GM18868 (cell line): Measurements from ENCODE around the gene DNAH3.
"Not testable (repeated sequence)": the region's sequence is repeated elsewhere in the genome, so short reads cannot be mapped to it uniquely, and the experiment has no call there.

Experiments used
- ATAC-seq: cut with Tn5 transposase; IDR thresholded peaks from one replicate; pipeline ENCODE4 v1.9.1; 2021; ENCODE audit warnings: mild to moderate bottlenecking, moderate library complexity; ENCODE audit not compliant: unreplicated experiment

The DNAH3 gene

DNA sequence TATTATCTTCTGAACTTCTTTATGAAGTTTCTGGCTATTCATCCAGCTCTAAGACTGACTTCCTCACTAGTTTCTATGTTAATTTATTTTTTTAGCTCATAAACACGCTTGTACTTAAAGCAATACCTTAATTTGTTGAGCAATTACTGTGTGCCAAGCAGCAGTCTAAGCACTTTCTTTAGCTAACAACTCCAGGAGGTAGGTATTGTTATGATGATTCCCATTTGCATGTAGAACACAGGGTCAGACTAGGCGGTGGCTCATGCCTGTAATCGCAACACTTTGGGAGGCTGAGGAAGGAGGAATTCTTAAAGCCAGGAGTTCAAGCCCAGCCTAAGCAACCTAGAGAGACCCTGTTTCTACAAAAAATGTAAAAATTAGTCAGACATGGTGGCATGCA, 19.8 kb downstream of the DNAH3 start:
- ATAC-seq: no peak

DNA sequence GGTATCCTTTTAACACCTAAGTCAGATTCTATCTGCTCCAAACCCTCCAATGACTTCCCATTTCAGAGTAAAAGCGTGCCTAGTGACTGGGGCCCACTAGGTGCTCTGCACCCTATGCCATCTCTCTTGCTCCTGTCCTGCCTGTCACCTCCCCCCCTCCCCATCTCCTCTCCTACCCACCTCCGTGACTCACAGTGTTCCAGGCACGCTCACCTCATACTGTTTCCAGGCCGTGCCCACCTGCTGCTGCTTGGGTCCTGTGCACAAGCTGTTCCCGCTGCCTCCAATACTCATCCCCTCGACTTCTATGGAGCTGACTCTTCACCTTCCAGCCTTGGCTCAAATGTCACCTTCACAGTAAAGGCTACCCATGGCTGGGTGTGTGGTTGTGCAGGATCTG, 21.7 kb downstream of the DNAH3 start:
- ATAC-seq: no peak

GRCh38 chr16:21126518-21126917, 24.1 kb downstream of the DNAH3 start:
- no peak for ATAC-seq

DNA sequence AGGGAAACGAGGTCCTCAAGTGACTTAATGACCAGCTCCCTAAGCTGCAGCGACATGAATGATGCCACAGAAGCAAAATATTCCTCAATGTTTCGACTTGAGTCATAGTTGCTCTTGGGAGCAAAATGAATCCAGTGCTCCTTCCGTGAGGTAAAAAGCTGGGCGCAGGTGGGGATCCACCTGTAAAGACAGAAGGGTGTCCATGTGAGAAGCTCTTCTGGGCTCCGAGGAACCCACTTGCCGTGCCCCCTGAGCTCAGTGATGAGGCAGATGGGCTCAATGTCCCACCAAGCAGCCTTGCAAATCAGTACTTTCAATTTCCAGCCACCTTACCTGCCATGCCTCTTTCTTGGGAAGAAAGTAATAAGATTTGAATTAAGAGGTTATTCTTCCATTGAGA, 25.5 kb downstream of the DNAH3 start:
- no peak for ATAC-seq

DNA sequence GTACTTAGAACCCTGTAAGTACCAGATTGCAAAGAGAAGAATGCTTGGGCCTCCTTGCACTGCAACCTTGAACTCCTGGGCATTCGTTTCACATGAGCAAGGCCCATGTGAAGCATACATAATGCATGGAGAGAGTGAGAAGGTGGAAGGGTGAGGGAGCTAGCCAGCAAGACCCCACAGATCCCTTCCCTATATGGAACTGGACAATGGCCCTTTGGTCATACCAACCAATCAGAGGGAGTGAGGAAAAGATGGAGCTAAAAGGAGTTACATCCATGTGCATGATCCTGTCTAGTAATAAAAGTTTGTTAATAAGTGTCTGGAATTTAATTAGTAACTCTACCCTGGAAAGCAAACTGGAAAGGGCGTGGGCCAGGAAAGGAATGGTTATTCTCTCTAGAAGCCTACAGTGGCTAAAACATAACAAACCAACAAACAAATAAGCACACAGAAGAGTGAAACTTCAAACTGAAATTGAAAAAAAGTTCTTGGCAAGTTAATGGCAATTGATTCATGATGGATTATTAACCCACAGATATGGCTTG, 29.6 kb downstream of the DNAH3 start:
- no peak for ATAC-seq

DNA sequence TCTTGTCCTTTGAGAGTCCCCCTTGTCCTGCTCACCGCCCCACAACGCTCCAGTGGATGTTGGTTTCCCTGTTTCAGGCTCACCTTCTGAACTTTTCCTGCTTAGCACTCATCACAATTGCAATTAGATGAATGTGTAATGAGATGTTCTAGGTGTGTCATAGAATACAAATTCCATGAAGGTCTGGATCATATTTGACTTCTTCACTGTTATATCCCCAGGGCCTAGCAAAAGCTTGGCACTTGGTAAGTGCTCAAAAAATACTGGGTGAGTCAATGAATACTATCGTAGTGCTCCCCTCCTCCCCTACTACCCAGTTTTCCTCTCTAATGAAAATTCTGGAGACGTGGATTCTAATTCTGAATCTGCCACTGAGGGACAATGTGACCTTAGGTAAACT, 33.1 kb downstream of the DNAH3 start:
- ATAC-seq: no peak

- no peak for ATAC-seq
These were observed 34.4 kb downstream of the DNAH3 start for GRCh38 chr16:21116148-21116693.

DNA sequence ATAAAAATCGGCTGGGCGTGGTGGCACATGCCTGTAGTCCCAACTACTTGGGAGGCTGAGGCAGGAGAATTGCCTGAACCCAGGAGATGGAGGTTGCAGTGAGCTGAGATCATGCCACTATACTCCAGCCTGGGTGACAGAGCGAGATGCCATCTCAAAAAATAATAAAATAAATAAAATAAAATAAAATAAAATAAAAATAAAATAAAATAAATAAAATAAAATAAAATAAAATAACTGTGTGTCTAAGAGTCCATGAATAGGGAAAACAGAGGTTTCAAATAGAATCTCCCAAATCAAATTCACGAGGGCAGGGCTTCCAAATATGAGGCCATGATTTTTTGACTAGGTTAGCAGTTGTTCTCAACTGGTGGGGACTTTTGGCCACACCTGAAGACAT, 35.1 kb downstream of the DNAH3 start:
- ATAC-seq: not testable (repeated sequence)

DNA sequence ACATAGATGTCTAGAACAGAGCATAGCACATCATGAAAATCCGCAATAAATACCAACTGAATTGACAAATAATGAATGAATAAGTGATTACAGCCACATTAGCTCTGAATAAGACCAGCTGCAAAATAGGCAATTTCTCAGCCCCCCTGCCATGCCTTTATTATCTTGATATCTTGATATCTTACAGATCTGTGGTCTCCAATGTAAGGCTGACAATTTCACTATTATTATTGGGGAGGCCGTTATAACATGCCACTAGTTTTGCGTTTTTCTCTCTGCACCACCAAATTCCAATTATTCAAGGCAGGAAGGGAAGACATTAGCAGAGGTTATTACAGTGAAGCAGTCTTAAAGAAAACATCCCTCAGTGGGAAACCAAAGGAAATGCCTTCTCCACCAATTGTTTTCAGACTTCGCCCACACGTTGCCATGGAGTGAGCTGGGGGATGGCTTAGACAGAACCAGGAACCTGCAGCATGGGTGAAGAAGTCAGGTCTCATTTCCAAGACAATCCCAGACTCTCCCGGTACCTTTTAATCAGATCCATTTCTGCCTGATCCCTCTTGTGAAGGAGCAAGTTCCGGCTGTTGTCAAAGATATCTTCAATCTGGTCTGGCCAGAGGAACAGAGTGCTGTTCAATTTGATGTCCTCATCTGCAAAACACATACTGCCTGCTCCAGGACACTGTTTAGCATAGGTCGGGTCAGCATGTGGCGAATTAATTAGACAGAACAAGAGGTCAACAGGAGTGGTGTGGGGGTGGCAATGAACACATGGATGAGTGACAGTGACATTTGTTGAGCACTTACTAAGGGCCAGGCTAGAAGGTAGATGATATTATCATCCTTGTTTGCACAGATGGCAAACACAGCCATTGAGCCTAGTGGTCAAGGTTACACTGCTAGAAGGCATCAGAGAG, 46.4 kb downstream of the DNAH3 start:
- ATAC-seq: no peak

GRCh38 chr16:21101631-21102420, 48.8 kb downstream of the DNAH3 start:
- ATAC-seq: no peak

DNA sequence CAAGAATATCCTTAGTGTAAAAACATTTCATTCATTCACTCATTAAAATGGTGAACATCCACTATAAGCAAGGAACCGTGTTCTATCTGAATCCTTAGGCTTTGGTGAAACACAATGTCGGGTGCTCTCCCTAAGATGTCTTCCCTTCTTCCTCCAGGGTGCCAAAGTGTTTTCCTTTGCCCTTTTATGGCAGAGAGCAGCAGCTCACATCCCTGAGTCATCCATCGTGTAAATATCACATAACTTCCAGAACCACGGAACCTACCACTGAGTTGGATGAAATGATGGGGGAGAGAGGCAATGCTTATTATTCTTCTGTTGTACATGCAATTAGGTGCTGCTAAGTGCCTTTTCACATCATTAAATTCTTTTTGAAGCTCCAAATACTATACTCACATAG, 50.2 kb downstream of the DNAH3 start:
- no peak for ATAC-seq

DNA sequence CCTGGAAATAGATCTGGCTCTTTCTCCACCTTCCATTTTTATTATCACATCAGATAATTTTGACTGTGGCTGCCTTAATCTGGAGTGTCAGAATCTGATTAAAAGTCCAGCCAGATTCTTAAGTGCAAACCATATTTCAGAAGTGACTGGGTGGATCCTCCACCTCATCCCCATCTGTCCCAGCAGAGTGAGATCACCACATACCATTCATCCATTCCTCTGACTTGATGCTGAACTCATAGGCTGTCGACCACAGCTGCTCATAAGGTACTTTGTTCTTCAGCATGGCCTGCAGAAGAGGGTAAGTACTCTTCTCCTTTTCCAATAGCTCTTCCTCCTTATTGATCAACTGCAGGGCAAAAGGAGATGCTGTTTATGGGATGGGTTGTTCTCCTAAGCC, 53.5 kb downstream of the DNAH3 start:
- no peak for ATAC-seq

- ATAC-seq: not testable (repeated sequence)
These were observed 55.9 kb downstream of the DNAH3 start for GRCh38 chr16:21094719-21095118.

- ATAC-seq: no peak
These were observed 57.7 kb downstream of the DNAH3 start for GRCh38 chr16:21092951-21093350.

GRCh38 chr16:21088646-21089538, 61.8 kb downstream of the DNAH3 start:
- ATAC-seq: no peak

- ATAC-seq: no peak
These were observed 62.5 kb downstream of the DNAH3 start for GRCh38 chr16:21088143-21088542.

DNA sequence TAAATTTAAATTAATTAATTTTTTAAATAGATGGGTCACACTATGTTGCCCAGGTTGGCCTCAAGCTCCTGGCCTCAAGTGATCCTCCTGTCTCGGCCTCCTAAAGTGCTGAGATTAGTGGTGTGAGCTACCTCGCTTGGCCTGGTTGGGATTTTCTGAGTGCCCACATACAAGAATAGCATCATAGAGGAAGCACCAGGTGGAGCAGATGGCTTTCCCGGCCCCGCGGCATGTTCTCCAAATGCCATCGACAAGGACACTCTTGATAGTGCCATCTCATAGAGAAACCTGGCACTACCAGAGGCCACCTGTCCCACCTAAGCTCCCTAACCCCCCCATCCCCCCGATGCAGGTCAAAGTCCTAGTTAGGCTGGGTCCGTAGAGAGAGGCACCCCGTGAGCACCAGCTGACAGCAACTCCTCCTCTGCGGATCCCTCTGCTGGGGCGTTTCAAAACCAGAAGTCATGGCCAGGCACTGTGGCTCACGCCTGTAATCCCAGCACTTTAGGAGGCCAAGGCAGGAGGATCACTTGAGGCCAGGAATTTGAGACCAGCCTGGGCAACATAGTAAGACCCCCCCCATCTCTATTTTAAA, 65.9 kb downstream of the DNAH3 start:
- no peak for ATAC-seq

DNA sequence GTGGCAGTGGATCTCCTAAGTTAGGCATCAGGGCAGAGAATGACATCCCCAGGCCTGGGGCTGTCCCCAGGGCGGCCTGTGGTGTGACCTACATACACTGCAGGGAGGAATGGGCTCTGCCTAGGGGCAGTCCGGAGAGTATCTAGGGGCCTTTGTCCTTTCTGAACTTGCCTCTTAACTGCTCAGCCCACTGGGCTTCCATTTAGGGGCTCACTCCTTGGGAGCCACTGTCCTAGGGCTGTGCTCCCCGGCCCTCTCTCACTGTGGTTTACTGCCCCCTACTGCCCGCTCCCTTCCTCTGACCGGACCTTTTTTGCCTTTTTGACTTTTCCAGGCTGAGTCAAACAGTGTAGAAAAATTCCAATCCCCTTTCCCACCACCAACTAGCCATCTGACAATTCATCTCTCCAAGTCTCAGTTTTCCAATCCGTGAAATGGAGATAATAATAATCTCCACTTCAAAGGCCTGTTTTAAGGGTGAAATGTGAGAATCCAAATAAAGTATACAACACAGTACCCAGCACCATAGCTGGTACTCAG, 66.8 kb downstream of the DNAH3 start:
- no peak for ATAC-seq

DNA sequence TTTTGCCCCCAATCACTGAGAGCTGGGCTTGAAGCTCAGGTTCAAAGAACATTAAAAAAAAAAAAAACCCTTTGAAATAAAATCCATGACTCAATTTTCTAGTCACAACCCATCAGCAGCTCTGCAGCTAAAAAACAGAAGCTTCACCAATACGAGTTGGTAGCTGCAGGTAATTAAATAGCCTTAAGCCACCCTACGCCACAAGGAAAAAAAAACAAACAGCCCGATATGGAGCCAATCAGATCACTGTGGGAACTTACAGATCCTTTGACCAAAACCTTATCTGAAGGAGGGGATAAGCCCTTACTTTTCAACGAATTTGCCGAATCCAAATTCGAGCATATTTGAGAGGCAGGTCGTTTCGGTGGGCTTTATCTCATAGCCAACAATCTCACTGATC, 69.3 kb downstream of the DNAH3 start:
- no peak for ATAC-seq

DNA sequence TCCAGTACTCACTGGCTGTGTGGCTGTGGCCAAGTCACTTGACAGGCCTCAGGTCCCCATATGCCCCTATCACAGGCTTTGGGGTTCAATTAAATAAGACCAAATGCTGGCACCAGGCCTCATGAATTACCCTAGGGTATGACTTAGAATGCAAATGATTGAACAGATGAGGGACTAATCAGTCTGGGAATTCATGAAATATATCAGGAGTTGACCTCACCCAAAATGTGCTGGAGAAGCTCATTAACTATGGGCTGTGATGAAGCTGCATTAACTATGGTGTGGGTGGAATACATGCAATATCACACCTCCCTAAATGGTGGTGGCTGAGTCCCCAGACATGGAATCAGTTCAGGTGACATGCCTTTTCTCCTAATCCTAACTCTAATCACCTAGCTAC, 72.1 kb downstream of the DNAH3 start:
- ATAC-seq: no peak
